ENCODE results near the gene CRB2.

Gene CRB2

DNA sequence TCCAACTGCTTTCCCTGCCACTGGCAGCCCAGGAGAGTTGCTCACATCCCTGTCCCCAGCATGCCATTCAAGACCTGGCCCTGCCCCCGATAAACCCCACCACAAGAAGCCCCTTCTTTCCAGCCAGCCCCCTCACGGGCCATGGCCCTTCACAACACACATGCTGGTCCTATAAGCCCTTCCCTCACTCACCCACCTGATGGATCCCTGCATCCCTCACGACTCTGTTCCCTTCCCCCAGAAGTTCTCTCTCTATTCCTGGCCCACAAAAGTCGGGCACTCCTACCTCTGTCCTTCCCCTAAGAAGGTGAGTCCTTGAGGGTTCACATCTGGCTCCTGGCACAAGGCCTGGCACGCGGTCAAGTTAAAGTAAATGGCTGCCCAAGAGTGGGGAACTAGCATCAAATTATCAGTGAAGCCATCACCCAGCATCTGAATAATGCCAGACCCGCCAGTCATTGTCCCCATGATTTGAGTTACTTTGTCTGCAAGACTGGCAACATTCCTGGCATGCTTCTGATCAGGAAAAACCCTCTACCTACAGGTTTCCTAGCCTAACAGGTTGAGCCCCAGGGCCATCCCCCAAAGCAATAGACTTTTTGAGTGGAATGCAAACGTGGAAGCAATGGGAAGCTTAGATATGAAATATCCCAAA lies 65.9 kb downstream of the CRB2 start:
- DNase-seq (ENCODE audit: low read depth), result no peak

DNA sequence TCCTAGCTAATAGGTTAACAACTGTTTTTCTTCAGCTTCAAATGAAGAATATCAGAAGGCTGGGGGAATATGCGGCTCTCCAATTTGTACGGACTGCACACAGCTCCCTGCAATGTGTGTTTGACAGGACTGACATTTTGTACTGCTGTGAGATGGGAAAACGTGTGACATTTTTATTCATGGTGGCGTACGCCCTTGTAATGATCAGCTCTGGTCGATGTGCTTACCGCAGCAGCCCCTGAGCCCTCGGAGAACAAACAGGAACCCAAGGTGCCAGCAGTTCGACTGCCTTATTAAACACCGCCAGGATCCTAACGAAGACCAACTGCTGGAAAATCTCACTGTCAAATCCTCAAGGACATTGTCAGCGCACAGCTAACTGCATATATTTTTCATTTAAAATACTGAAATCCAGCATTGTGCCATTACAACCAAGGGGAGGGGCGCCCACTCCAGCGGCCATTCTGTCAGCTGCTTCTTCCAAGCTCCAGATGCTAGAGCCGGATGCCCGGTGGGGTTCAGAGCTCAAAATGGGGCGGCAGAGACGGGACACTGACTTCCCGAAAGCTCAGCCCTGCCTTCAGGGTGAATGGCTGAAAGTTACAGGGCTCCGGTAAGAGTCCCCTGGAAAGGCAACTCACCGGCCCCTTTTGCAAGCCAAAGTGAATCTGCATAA lies 66.8 kb downstream of the CRB2 start:
- no peak for DNase-seq (ENCODE audit: low read depth)

DNA sequence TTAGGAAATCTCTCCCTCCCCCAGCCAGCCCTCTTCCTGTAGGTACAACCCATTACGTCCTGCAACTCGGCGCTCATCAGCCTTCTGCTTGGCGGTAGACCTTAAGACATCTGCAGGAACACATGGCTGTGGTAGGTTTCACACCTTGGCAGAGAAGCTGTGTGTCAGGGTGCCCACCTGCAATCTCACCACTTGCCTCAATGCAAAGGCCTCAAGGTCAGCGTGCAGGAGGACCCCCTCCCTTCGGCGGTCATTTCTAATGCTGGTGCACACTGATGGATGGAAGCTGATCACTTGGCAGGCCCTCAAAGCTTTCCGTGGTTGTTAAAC lies 67.3 kb downstream of the CRB2 start:
- no peak for DNase-seq (ENCODE audit: low read depth)

DNA sequence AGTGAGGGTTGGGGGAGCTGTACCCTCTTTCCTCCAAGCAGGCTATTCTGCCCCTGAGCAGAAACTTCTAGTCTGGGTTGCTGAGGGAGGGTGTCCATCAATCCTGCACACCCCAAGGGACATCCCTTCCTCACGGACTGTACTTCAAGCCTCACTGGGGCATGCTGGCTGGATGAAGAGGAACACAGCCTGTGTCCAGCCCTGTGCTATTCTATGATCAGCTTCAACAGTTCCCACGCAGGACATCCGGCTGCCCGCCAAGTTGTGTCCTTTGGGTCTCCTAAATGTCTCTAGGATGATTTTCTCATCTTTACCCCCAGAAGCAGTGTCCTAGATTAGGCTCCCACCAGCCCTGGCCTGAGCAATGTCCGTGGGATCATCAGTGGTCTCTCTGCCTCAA lies 68.1 kb downstream of the CRB2 start:
- DNase-seq (ENCODE audit: low read depth), result no peak

DNA sequence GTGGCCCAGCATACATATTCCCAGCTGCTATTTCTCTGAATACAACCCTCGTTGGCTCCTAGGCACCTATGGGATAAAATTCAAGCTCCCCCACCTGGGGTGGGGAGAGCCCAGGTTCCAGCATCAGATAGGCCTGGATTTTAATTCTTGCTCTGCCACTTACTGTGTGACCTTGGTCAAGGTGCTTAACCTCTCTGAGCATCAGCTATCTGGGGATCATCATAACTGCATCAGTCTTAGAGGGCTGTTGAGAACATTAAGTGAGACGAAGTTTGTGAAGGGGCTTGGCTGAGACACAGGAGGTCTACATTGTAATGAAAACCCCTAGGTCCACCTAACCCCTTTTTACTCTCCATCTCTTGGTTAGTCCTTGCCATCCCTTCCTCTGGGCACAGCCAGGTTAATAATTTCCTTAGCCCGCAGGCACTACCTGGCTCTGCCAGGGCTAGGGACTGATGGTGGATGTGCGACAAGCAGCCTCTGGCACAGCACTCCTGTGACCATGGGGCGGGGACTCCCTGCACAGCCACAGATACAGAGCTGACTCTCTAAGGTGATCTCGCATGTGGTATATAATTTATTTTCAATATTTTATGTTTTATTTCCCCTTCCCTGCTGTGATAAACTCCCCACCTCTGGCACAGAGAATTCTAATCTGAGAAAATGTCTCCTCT lies 68.7 kb downstream of the CRB2 start:
- no peak for DNase-seq (ENCODE audit: low read depth)

DNA sequence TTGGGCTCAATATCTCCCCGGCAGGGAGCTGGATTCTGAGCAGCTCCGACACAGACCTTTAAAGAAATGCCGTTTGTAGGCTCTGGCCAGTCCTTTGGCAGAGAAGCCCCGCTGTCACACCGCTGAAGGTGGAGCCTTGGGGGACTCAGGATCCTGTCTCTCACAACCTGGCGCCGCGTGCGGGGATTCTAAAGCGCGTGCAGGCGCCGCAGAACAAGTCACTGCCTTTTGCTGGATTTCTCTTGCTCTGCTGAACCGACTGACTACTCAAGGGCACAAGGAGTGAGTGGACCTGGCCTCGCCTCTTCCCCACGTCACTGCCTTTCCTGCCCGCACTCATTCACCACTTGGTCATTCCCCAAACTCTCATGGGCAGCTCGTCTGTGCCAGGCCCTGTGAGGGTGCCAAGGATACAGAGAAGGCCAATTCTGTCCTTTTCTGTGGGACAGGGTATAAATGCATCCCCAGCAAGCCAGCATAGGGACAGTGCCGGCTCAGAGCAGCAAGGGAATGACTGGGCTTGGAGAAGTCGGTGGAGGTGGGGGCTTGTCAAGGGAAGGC lies 69.3 kb downstream of the CRB2 start:
- DNase-seq (ENCODE audit: low read depth), result no peak

DNA sequence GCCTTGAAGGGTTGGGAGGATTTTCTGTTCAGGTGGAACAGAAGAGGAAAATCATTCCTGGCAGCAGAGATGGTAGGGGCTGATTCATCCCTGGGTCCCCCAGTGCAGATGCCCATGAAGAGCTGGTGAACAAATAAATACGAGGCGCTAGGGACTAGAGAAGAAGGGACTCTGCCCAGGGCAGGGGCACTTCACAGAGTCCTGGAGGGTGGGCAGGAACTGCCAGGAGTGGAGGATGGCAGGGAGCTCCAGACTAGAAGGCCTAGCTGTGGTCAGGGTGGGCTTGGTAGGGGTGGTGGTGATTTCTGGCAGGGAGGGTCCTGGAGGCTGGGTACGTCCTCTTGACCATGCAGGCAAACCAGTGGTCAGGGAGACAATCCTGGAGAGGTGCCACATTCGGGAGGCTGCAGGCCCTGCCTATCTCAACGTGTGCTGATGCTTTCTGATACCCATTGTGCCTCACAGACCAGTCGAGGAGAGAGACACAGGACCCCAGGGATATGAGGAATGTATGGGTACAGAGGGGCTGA lies 69.9 kb downstream of the CRB2 start:
- DNase-seq (ENCODE audit: low read depth), result no peak

DNA sequence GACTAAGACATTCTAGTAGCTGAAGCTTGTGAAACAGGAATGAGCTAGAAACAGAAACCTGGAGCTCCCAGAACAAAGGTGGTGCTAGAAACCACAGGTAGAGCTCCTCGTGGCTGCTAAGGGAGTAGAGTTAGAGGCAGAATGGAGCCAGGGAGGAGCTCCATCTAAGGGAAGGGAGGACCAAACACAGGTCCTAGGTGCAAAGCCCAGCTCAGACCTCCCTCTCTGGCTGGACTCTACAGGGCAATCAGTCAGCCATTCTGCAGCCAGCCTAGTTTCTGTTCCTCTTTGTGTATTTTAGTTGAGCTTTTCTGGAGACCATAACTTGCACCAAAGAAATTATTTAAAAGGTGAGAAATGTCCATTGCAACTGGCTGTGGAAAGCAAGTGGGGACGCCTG lies 70.4 kb downstream of the CRB2 start:
- no peak for DNase-seq (ENCODE audit: low read depth)

Data from activated T-helper 1 cell treated with Interleukin-2 at 50 U/mL for 16 hours (primary cell).